ENCODE measurements around the gene DUSP18. TPM values are rescaled to one million over a fixed set of nuclear protein-coding genes. Genes with fewer than 3 reads are reported as not detected.
"Not testable (repeated sequence)": the region's sequence is repeated elsewhere in the genome, so short reads cannot be mapped to it uniquely, and the experiment has no call there.

Gene DUSP18
- total RNA-seq, 1 donor from 2014 or later = 8.6 TPM

DNA sequence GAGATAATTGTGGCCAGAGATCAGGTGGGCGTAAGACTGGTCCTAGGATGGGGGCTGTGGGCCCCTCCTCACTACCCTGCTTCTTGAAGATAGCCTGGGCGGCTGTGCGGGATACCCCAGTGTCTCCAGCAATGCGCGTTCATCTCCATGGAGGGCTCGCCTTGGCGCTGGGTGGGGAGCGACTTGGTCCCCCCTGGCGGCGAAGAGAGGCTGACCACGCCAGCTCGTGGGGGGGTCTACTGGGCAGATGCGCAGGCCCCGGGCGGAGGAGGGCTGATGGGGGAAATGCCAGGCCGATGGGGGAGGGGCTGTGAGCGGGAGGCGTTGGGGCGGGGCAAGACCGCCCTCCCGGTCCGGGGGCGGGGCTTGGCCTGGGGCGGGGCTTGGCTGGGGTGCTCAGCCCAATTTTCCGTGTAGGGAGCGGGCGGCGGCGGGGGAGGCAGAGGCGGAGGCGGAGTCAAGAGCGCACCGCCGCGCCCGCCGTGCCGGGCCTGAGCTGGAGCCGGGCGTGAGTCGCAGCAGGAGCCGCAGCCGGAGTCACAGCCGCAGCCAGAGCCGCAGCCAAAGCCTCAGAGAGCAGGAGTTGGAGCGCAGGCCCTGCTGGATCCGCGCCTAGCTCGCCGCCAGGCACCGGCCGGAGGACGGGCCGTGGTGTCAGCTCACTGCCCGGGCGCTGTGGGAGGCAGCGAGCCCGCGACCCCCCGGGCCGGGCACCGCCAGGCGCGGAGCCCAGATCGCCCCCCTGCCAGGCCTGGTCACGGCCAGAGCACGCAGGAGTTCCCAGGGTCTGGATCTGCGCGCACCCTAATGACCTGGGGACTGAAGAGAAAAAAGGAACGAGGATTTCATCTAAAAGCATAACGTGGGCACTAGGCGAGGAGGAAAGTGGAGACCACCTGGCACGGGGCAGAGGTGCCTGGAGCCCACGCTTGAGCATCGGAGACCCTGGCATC, 32.1 kb downstream of the DUSP18 start, which contains the start of gene SLC35E4:
SLC35E4 (plus strand) TSS at position 509 of the 953 bp plus-strand sequence. CDS start 670 bp downstream, outside the sequence.
- Histone ChIP-seq H3K9ac (ENCODE audit: low read length) (peak within 1 kb of the TSS; percentile 83), H3K9me3 (ENCODE audit: insufficient read depth, low read depth, low read length) (no peaks in the 10 kb centered on the region), H2AFZ (ENCODE audit: low read depth, low read length) (peak within 1 kb of the TSS; percentile 85), H3K27ac (ENCODE audit: low read depth, low read length) (peak within 1 kb of the TSS; percentile 69), H3K4me1 (ENCODE audit: insufficient read depth, low read length) (peaks cover 21% of the 10 kb centered on the region), H3K79me2 (ENCODE audit: insufficient read depth, low read length) (peaks cover 26% of the 10 kb centered on the region), H3K4me3 (ENCODE audit: insufficient read depth, low read depth, low read length) (peak within 1 kb of the TSS; percentile 75), H3K36me3 (ENCODE audit: insufficient read depth, low read length) (no peaks in the 10 kb centered on the region), H3K27me3 (ENCODE audit: insufficient read depth, low read length) (no peaks in the 10 kb centered on the region), H3K4me2 (ENCODE audit: low read length) (peak within 1 kb of the TSS; percentile 97), H4K20me1 (ENCODE audit: insufficient read depth, low read length) (peaks cover 16% of the 10 kb centered on the region)
- peak within 1 kb of the TSS; percentile 78 for H3K4me3 Mint-ChIP-seq (ENCODE audit: unreplicated experiment)
- H3K27ac Mint-ChIP-seq (ENCODE audit: unreplicated experiment) = peak within 1 kb of the TSS; percentile 58
- FAIRE-seq = no peak
- H3K9me3 Mint-ChIP-seq (ENCODE audit: unreplicated experiment) = no peaks in the 10 kb centered on the region
- peaks cover 2% of the 10 kb centered on the region for H3K36me3 Mint-ChIP-seq (ENCODE audit: low read depth, unreplicated experiment)
- no peak for TF ChIP-seq EZH2 (IDR thresholded peaks at IDR 0.05; ENCODE audit: insufficient read depth, low read length)
- DNase-seq (ENCODE audit: low read depth) = peak; percentile 71
- peaks cover 8% of the 10 kb centered on the region for H3K4me1 Mint-ChIP-seq (ENCODE audit: low read depth, unreplicated experiment)
- H3K27me3 Mint-ChIP-seq (ENCODE audit: low read depth, unreplicated experiment) = no peaks in the 10 kb centered on the region

DNA sequence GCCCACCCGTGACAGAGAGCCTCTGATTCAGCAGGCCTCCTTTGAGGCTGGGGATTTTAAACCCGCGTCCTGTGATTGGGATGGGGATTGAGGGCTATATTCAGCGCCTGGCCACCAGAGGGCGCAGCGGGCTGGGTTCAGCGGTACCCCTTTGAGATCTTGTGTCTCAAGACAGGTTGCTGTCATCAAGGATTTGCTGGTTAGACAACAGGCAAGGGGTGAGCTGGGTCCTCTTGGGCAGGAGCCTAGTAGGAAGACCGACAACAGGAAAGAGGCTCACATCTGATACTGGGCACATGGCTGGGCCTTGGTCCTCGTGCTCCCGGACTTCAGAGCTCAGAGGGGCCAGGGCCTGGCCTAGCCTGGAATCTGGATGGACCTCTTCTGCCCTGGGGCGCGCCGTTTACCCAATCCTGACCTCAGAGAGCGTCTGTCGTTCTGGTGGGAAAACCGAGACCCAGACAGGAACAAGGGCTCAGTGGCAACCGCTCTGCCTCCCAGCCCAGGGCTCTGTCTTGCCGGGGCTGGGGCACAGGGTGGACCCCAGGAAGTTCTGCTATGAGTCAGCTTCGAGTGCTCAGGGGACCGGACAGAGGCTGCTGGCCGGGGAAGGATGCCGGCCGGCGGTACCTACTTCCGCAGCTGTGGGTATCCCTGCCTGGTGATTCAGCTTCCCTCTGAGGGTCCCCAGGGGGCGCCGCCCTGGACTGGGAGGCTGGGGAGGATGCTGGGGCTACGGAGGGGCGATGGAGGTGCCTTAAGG, 33.0 kb downstream of the DUSP18 start:
- peak overlapping the region; percentile 55 for H3K4me3 ChIP-seq (ENCODE audit: insufficient read depth, low read depth, low read length)
- Mint-ChIP-seq H3K4me3 (ENCODE audit: unreplicated experiment) (peak overlapping the region; percentile 57), H3K4me1 (ENCODE audit: low read depth, unreplicated experiment) (peaks cover 8% of the 10 kb centered on the region), H3K9me3 (ENCODE audit: unreplicated experiment) (no peaks in the 10 kb centered on the region), H3K27me3 (ENCODE audit: low read depth, unreplicated experiment) (no peaks in the 10 kb centered on the region), H3K36me3 (ENCODE audit: low read depth, unreplicated experiment) (peaks cover 2% of the 10 kb centered on the region), H3K27ac (ENCODE audit: unreplicated experiment) (peak overlapping the region; percentile 58)
- H3K79me2 ChIP-seq (ENCODE audit: insufficient read depth, low read length) = peaks cover 22% of the 10 kb centered on the region
- peak overlapping the region; percentile 97 for H3K4me2 ChIP-seq (ENCODE audit: low read length)
- peak overlapping the region; percentile 85 for H2AFZ ChIP-seq (ENCODE audit: low read depth, low read length)
- FAIRE-seq (peak; percentile 9), DNase-seq (ENCODE audit: low read depth) (peak; percentile 74)
- peak overlapping the region; percentile 71 for H3K9ac ChIP-seq (ENCODE audit: low read length)
- peaks cover 21% of the 10 kb centered on the region for H3K4me1 ChIP-seq (ENCODE audit: insufficient read depth, low read length)
- peaks cover 15% of the 10 kb centered on the region for H4K20me1 ChIP-seq (ENCODE audit: insufficient read depth, low read length)
- peak overlapping the region; percentile 53 for H3K27ac ChIP-seq (ENCODE audit: low read depth, low read length)
- H3K27me3 ChIP-seq (ENCODE audit: insufficient read depth, low read length) = no peaks in the 10 kb centered on the region
- no peak for TF ChIP-seq EZH2 (IDR thresholded peaks at IDR 0.05; ENCODE audit: insufficient read depth, low read length)
- TF ChIP-seq, protein P1, sequence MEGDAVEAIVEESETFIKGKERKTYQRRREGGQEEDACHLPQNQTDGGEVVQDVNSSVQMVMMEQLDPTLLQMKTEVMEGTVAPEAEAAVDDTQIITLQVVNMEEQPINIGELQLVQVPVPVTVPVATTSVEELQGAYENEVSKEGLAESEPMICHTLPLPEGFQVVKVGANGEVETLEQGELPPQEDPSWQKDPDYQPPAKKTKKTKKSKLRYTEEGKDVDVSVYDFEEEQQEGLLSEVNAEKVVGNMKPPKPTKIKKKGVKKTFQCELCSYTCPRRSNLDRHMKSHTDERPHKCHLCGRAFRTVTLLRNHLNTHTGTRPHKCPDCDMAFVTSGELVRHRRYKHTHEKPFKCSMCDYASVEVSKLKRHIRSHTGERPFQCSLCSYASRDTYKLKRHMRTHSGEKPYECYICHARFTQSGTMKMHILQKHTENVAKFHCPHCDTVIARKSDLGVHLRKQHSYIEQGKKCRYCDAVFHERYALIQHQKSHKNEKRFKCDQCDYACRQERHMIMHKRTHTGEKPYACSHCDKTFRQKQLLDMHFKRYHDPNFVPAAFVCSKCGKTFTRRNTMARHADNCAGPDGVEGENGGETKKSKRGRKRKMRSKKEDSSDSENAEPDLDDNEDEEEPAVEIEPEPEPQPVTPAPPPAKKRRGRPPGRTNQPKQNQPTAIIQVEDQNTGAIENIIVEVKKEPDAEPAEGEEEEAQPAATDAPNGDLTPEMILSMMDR (IDR thresholded peaks at IDR 0.05; ENCODE audit: insufficient read depth, low read depth, low read length) = peak; percentile 96
- H3K36me3 ChIP-seq (ENCODE audit: insufficient read depth, low read length) = no peaks in the 10 kb centered on the region
- H3K9me3 ChIP-seq (ENCODE audit: insufficient read depth, low read depth, low read length) = no peaks in the 10 kb centered on the region

DNA sequence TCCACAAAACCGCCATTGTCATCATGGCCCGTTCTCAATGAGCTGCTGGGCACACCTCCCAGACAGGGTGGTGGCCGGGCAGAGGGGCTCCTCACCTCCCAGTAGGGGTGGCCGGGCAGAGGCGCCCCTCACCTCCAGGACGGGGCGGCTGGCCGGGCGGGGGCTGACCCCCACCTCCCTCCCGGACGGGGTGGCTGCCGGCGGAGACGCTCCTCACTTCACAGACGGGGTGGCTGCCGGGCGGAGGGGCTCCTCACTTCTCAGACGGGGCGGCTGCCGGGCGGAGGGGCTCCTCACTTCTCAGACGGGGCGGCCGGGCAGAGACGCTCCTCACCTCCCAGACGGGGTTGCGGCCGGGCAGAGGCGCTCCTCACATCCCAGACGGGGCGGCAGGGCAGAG, 36.2 kb downstream of the DUSP18 start:
- H3K27ac ChIP-seq (ENCODE audit: low read depth, low read length); H2AFZ ChIP-seq (ENCODE audit: low read depth, low read length); H3K4me3 ChIP-seq (ENCODE audit: insufficient read depth, low read depth, low read length); H3K4me2 ChIP-seq (ENCODE audit: low read length); H3K9ac ChIP-seq (ENCODE audit: low read length); H3K4me3 Mint-ChIP-seq (ENCODE audit: unreplicated experiment); H3K9me3 ChIP-seq (ENCODE audit: insufficient read depth, low read depth, low read length); FAIRE-seq; H3K27ac Mint-ChIP-seq (ENCODE audit: unreplicated experiment); H3K36me3 ChIP-seq (ENCODE audit: insufficient read depth, low read length); H3K27me3 ChIP-seq (ENCODE audit: insufficient read depth, low read length); DNase-seq (ENCODE audit: low read depth); H3K36me3 Mint-ChIP-seq (ENCODE audit: low read depth, unreplicated experiment); H4K20me1 ChIP-seq (ENCODE audit: insufficient read depth, low read length); H3K27me3 Mint-ChIP-seq (ENCODE audit: low read depth, unreplicated experiment); H3K9me3 Mint-ChIP-seq (ENCODE audit: unreplicated experiment); H3K79me2 ChIP-seq (ENCODE audit: insufficient read depth, low read length); H3K4me1 Mint-ChIP-seq (ENCODE audit: low read depth, unreplicated experiment): not testable (repeated sequence)
- peaks cover 13% of the 10 kb centered on the region for H3K4me1 ChIP-seq (ENCODE audit: insufficient read depth, low read length)
